Measurements from ENCODE around the gene INSR. TPM values are rescaled to one million over a fixed set of nuclear protein-coding genes. Genes with fewer than 3 reads are reported as not detected.

The INSR gene
- total and polyA plus RNA-seq, 2 of the 8 experiments (the other 6 are each of a cell fraction or from before 2014, with no cell fraction given), result 13.1 to 48.7 TPM

- H2BK20ac ChIP-seq (ENCODE audit: low read length), result no peak overlapping the region
- H3K4me1 ChIP-seq (replicated peaks in 1 of 4; ENCODE audit: control insufficient read depth in 3 of 4, insufficient read depth in 4 of 4, low read length in 3 of 4), result no peaks in the 10 kb centered on the region
- H2BK15ac ChIP-seq (ENCODE audit: low read length), result no peak overlapping the region
- no peak overlapping the region for H2BK120ac ChIP-seq (replicated peaks; ENCODE audit: low read depth, low read length)
- no peaks in the 10 kb centered on the region for H3K23me2 ChIP-seq (ENCODE audit: low read depth, low read length)
- DNase-seq (ENCODE audit: low read depth in 1 of 2, low spot score in 2 of 2), result no peak
- TF ChIP-seq CHD2 (IDR thresholded peaks at IDR 0.05; ENCODE audit: low read length), result no peak
- no peak for TF ChIP-seq SP4 (IDR thresholded peaks at IDR 0.05; ENCODE audit: low read length)
- no peak for TF ChIP-seq CHD1 (IDR thresholded peaks at IDR 0.05; ENCODE audit: low read depth, low read length)
- no peak for TF ChIP-seq BACH1 (IDR thresholded peaks at IDR 0.05; ENCODE audit: low read length)
- no peak for TF ChIP-seq SIN3A (conservative IDR thresholded peaks at IDR 0.05 in 1 of 2, IDR thresholded peaks at IDR 0.05 in 1 of 2; ENCODE audit: low read depth in 1 of 2, low read length in 2 of 2)
- TF ChIP-seq USF2 (IDR thresholded peaks at IDR 0.05; ENCODE audit: low read length), result no peak
- no peak for TF ChIP-seq TCF12 (IDR thresholded peaks at IDR 0.05; ENCODE audit: low read depth, low read length)
- no peak for TF ChIP-seq CBX5 (IDR thresholded peaks at IDR 0.05; ENCODE audit: low read depth, low read length)
- TF ChIP-seq MAFK (IDR thresholded peaks at IDR 0.05; ENCODE audit: low read depth, low read length), result no peak
- no peak overlapping the region for H3K4me2 ChIP-seq (ENCODE audit: insufficient read depth in 1 of 2, low read depth in 2 of 2, low read length in 2 of 2)
- H4K8ac ChIP-seq (ENCODE audit: extremely low read depth, insufficient read depth, low read length), result no peak overlapping the region
- no peak overlapping the region for H2BK5ac ChIP-seq (ENCODE audit: low read depth, low read length)
- ChIA-PET CTCF (ENCODE audit: partially characterized antibody) (no interaction called here), POLR2A (ENCODE audit: partially characterized antibody) (no interaction called here)
- no peak overlapping the region for H2AFZ ChIP-seq (ENCODE audit: low read length)
- H3K79me1 ChIP-seq (ENCODE audit: low read depth, low read length), result no peaks in the 10 kb centered on the region
- H4K20me1 ChIP-seq (replicated peaks in 1 of 2; ENCODE audit: control insufficient read depth in 1 of 2, insufficient read depth in 2 of 2, low read length in 2 of 2), result no peaks in the 10 kb centered on the region
- H3K27ac ChIP-seq (ENCODE audit: low read depth, low read length), result no peak overlapping the region
- no peak overlapping the region for H4K91ac ChIP-seq (replicated peaks; ENCODE audit: insufficient read length, low read length)
- H3K4me3 ChIP-seq (ENCODE audit: extremely low read depth in 1 of 4, insufficient read depth in 2 of 4, low read depth in 3 of 4, low read length in 4 of 4), result no peak overlapping the region
- no peak overlapping the region for H2BK12ac ChIP-seq (ENCODE audit: low read depth, low read length)
- H3K79me2 ChIP-seq (ENCODE audit: control insufficient read depth in 1 of 2, insufficient read depth in 2 of 2, low read length in 2 of 2), result peaks cover 0 to 40% of the 10 kb centered on the region in 2 experiments; a peak in 3 of 4 replicates
- H3K27me3 ChIP-seq (replicated peaks in 1 of 4; ENCODE audit: control insufficient read depth in 3 of 4, extremely low read depth in 1 of 4, insufficient read depth in 3 of 4, low read length in 3 of 4), result no peaks in the 10 kb centered on the region
- peaks cover 0 to 6% of the 10 kb centered on the region in 2 experiments; a peak in 2 of 4 replicates for H3K9me3 ChIP-seq (ENCODE audit: insufficient read depth in 2 of 2, low read depth in 1 of 2, low read length in 1 of 2)
- no peak overlapping the region for H4K5ac ChIP-seq (ENCODE audit: insufficient read length, low read depth, low read length)
- 85% methylated on average over 4 of the region's 4 CpGs; no CpG with 5 or more reads in 1 of the 2 experiments for WGBS, 2 experiments (ENCODE audit: extremely low coverage in 1 of 2, insufficient coverage in 1 of 2, insufficient read length in 1 of 2, insufficient replicate concordance in 2 of 2, low coverage in 1 of 2, low lambda C conversion rate in 2 of 2, missing lambda C conversion rate in 1 of 2)
- no peak overlapping the region for H3K56ac ChIP-seq (replicated peaks; ENCODE audit: insufficient read length, low read depth, low read length)
- no peak overlapping the region for H3K9ac ChIP-seq (replicated peaks in 1 of 4; ENCODE audit: extremely low read depth in 1 of 4, low read depth in 3 of 4, low read length in 3 of 4)
- H3K18ac ChIP-seq (ENCODE audit: extremely low read depth, low read length), result no peak overlapping the region
- H3K23ac ChIP-seq (ENCODE audit: insufficient read length), result no peak overlapping the region
- H3K14ac ChIP-seq (ENCODE audit: insufficient read length), result no peak overlapping the region
- no peak overlapping the region for H2AK5ac ChIP-seq (ENCODE audit: low read depth, low read length)
- no peak for FAIRE-seq
- H3K36me3 ChIP-seq (ENCODE audit: control insufficient read depth in 2 of 4, insufficient read depth in 4 of 4, low read length in 3 of 4), result 0 out of 8 replicates have a peak, but pooled peaks cover 0 to 4% (median 0%) of the 10 kb centered on the region in 4 experiments
- H3K4ac ChIP-seq (replicated peaks; ENCODE audit: insufficient read length, low read depth, low read length), result no peak overlapping the region
Observed at GRCh38 chr19:7238051-7238450, 56.2 kb downstream of the INSR start.

All from H1 (cell line).